ENCODE data around the gene CYRIA. TPM values are rescaled to one million over a fixed set of nuclear protein-coding genes. Genes with fewer than 3 reads are reported as not detected.

Gene CYRIA
- 0.06 to 0.18 TPM (median 0.10 TPM) in 5 replicates for total RNA-seq (2022; extraction: Qiagen RNA extraction; ENCODE audit: low read depth)

DNA sequence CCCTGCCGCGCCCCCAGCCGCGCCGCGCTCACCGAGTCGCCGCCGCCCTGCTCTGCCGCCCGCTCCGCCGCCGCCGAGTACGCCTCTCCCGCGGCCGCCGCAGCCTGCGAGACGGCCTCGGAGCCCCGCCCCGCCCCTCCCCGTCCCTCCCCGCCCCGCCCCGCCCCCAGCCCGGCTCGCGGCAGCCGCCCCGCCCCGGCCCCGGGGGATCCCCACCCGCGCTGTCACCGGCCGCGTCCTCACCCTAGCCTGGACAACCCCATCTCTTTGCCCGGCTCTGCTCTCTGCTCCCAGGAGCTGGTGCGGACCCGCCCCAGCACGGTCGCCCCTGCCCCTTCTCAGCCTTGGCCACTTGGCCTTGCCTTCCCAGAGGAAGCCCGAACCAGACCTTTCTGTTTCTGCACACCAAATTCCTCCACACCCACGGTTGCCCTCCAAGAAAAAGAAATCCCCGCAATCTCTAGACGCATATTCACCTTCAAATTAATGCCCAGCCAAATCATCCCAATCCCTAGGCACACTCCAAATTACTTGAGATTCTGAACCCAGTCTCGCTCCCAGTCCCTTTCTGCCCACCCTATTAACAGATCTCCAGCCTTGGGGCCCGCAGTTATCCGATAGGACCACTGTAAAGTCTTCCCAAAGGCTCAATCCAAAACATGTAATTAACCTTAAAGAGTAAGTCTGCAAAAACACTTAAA lies at the start of gene CYRIA:
Gene CYRIA, minus strand, starts transcription at position 87 of the 701 bp plus-strand sequence. CDS start 77,715 bp downstream, outside the sequence.

Data from A549 treated with RU486 at 1 μM for 4 hours (cell line).